ENCODE measurements around the gene SMPD3.

Gene SMPD3

GRCh38 chr16:68328860-68329390 lies 119.4 kb downstream of the SMPD3 start:
- DNase-seq (ENCODE audit: low read depth), result no peak

GRCh38 chr16:68328151-68328859 lies 120.0 kb downstream of the SMPD3 start:
- DNase-seq (ENCODE audit: low read depth), result peak; percentile 68

GRCh38 chr16:68324780-68325357 lies 123.4 kb downstream of the SMPD3 start:
- no peak for DNase-seq (ENCODE audit: low read depth)

DNA sequence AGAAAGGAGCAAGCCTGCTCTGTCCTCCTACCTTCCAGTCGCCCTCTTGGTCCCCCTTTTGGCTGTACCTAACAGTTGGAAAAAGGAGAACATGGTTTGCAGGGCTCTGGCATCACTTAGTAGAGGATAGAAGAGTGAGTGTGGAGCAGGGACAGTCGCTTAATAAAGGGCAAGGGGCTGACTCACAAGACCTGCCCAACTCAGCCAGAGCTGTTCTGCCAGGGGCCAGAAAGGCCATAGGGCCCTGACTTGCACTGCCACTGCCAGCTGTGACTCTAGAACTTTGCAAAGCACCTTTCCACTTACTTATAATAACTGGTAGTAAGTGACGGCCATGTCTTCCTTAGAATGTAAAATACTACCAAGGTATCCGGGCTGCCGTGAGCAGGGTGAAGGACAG lies 124.0 kb downstream of the SMPD3 start:
- no peak for DNase-seq (ENCODE audit: low read depth)

DNA sequence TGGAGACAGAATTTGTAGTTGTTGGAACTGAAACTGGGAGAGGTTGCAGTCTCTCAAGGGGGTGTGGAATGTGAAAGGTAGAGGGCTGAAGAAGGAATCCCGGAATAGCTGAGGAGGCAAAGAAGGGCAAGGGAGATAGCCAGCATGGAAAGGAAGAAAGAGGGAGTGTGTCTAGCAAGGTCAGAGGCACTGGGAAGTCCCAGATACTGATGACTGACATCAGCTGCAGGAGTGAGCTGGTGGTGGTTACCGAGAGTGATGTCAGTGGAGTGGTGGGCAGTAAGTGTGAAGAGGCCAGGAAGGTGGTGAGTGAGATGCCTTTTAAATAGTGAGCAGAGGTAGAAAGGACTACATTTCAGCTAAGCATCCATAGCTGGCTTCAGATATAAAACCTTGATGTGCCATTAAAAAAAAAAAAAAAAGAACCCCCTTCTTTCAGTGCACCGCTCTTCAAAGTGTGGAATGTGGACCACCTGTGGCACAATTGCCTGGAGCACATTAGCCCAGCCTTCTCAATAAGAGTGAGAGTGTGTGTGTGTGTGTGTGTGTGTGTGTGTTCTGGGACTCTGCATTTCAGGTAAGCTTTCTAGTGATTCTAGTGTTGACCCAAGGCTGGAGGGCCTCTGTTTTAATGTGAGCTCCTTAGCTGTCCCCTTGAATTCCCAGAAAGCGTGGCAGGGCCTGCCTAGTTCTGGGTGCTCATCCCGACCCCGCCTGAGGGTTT lies 129.0 kb downstream of the SMPD3 start:
- DNase-seq (ENCODE audit: low read depth), result no peak

DNA sequence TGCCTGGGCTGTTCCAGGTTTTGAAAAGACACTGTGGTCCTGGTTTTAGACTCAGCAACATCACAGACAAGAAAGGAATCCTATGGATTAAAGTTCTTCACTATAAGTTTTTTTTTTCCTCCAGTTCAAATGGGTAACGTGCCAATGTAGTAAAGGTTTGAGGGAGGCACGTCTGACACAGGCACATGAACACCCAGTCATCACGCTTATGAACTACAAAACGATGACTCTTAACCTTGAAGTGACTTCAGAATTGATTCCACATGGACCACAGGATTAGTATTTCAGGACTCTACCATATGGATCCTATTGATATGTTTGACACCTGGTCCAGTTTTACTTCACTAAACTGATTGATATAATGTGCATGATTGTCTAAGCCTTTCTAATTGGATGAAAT lies 135.2 kb downstream of the SMPD3 start:
- DNase-seq (ENCODE audit: low read depth), result no peak

DNA sequence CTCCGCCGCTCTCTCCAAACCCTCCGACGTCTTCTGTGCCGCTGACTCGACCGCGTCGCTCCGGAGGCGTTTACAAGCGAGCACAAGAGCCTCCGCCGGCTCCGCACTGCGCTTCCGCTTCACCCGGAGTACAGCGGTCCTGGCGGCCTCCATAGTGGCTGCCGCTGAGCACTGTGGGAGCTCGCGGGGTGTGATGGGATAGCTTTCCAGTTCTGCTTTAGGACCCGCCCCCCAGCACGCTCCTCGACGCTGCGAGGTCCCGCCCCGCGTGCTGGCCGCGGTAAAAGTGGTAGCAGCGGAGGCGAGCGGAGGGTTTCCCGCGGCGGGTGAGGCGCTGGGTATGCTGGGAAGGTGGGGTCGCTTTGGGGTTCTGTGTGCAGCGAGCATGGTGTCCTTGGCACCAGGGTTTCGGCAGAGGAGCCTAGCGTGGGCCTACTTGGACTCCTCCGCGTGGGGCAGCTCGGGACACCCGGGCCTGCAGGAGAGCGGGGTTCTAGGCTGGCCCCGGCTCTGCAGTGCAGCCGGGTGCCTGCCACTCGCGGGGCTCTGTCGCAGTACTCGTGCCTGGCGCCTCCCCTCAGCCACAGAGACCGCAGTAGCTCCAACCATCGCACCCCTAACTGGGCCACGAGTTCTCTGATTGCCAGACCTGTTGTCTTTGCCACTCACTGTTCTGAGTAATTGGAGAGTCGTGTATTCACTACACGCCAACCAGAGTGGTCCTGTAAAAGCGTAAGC lies 137.4 kb downstream of the SMPD3 start, which contains the start of the genes PRMT7 and SLC7A6OS:
PRMT7 (plus strand) TSS at position 246 of the 738 bp plus-strand sequence. CDS start 4,961 bp downstream, outside the sequence.
SLC7A6OS (minus strand) TSS at position 173 of the 738 bp plus-strand sequence; CDS start at position 153, 20 bp downstream.
- peak; percentile 84 for DNase-seq (ENCODE audit: low read depth)

- no peak for DNase-seq (ENCODE audit: low read depth)
These were observed 137.9 kb downstream of the SMPD3 start for GRCh38 chr16:68310437-68310773.

- no peak for DNase-seq (ENCODE audit: low read depth)
These were observed 138.5 kb downstream of the SMPD3 start for GRCh38 chr16:68309799-68310198.

Measured in activated T-cell treated with anti-CD3 and anti-CD28 coated beads for 1 hour (primary cell).